ENCODE measurements around the gene ATOX1.

The ATOX1 gene

DNA sequence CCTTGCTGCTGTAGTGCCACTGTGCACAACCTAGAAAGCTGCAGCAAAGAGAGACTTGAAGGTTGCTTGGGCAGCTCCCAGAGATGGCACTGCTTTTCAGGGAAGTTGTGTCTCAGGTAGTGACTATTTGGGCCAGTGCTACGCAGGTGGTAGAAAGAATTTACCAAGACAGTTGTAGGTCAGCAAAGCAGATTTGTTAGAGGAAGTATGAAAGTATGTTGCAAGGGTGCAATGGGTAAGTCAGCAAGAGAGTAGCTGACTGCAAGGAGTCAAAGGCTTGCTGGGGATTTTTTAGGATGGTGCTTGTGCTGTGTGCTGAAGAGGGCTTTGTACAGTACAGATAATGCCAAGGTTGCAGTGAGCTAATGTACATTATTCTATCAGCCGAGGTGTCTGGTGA is 38.2 kb downstream of the ATOX1 start:
- Histone ChIP-seq H4K91ac (ENCODE audit: low read depth, low read length) (no peak overlapping the region), H3K27ac (ENCODE audit: low read depth, low read length) (no peak overlapping the region), H2BK5ac (ENCODE audit: low read depth, low read length, poor library complexity) (no peak overlapping the region), H3K18ac (ENCODE audit: low read length) (no peak overlapping the region), H3K4me2 (ENCODE audit: low read length) (no peak overlapping the region), H3K14ac (ENCODE audit: low read length) (no peak overlapping the region), H3K4ac (ENCODE audit: low read depth, low read length) (no peak overlapping the region), H3K9me3 (ENCODE audit: insufficient read depth, low read depth, low read length) (no peaks in the 10 kb centered on the region), H3K79me1 (ENCODE audit: low read length) (peaks cover 6% of the 10 kb centered on the region), H3K4me1 (ENCODE audit: control insufficient read depth in 1 of 2, insufficient read depth in 2 of 2, low read length in 2 of 2) (peaks cover 6 to 16% of the 10 kb centered on the region in 2 experiments), H3K79me2 (ENCODE audit: control insufficient read depth, insufficient read depth, low read length, poor library complexity) (no peaks in the 10 kb centered on the region), H2AFZ (ENCODE audit: insufficient read depth, low read length, poor library complexity) (no peak overlapping the region), H4K12ac (ENCODE audit: low read depth, low read length) (no peak overlapping the region), H2AK5ac (ENCODE audit: low read length) (no peak overlapping the region), H2BK12ac (ENCODE audit: low read length) (no peak overlapping the region), H4K8ac (ENCODE audit: low read depth, low read length) (no peak overlapping the region), H3K9ac (ENCODE audit: low read length) (no peak overlapping the region), H3K4me3 (ENCODE audit: low read depth, low read length) (no peak overlapping the region), H3K23ac (ENCODE audit: low read length) (no peak overlapping the region), H3K36me3 (ENCODE audit: control insufficient read depth in 1 of 2, insufficient read depth in 2 of 2, low read length in 2 of 2) (no peaks in the 10 kb centered on the region), H2BK120ac (ENCODE audit: insufficient read depth, low read length, poor library complexity) (no peak overlapping the region), H3K27me3 (ENCODE audit: insufficient read depth, low read length) (no peaks in the 10 kb centered on the region)
- peak in 1 of 2 donors; percentile 29 for DNase-seq
- WGBS (ENCODE audit: extremely low coverage, insufficient coverage, insufficient read length) = no CpG with 5 or more reads among the region's 2 CpGs

DNA sequence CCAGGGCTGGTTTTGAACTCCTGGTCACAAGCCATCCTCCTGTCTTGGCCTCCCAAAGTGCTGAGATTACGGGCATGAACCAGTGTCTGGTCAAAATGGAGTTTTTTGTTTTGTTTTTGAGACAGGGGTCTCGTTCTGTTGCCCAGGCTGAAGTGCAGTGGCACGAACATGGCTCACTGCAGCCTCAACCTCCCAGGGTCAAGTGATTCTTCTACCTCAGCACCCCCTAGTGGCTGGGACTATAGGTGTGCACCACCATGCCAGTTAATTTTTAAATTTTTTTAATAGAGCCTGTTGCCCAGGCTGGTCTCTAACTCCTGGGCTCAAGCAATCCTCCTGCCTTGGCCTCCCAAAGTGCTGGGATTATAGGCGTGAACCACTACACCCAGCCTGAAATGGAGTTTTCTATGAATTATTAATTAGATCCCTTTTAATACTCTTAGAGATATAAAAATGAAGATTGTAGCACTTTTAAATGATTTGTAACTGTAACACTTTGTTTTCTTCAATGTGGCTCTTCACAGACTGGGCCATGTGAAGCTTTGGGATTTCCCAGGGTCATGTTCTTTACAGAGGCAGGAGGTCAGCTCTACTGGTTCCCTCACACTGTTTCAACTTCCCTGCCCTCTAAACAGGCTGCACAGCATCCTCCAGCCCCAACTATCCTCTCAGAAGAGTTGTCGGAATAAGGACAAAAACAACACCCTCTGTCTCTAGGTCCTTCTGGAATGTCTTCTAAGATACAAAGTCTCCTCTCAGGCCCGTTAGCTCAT is 39.0 kb downstream of the ATOX1 start:
- Histone ChIP-seq H3K23ac (ENCODE audit: low read length) (no peak overlapping the region), H2AK5ac (ENCODE audit: low read length) (no peak overlapping the region), H4K12ac (ENCODE audit: low read depth, low read length) (no peak overlapping the region), H2AFZ (ENCODE audit: insufficient read depth, low read length, poor library complexity) (peak overlapping the region; percentile 9), H4K8ac (ENCODE audit: low read depth, low read length) (peak overlapping the region; percentile 21), H3K9me3 (ENCODE audit: insufficient read depth, low read depth, low read length) (no peaks in the 10 kb centered on the region), H3K14ac (ENCODE audit: low read length) (no peak overlapping the region), H3K36me3 (ENCODE audit: control insufficient read depth in 1 of 2, insufficient read depth in 2 of 2, low read length in 2 of 2) (no peaks in the 10 kb centered on the region), H3K4me3 (ENCODE audit: low read depth, low read length) (no peak overlapping the region), H3K79me1 (ENCODE audit: low read length) (peaks cover 3% of the 10 kb centered on the region), H3K27me3 (ENCODE audit: insufficient read depth, low read length) (no peaks in the 10 kb centered on the region), H2BK5ac (ENCODE audit: low read depth, low read length, poor library complexity) (no peak overlapping the region), H3K4me1 (ENCODE audit: control insufficient read depth in 1 of 2, insufficient read depth in 2 of 2, low read length in 2 of 2) (peaks cover 6 to 16% of the 10 kb centered on the region in 2 experiments), H3K18ac (ENCODE audit: low read length) (peak overlapping the region; percentile 36), H2BK120ac (ENCODE audit: insufficient read depth, low read length, poor library complexity) (no peak overlapping the region), H3K4ac (ENCODE audit: low read depth, low read length) (no peak overlapping the region), H3K4me2 (ENCODE audit: low read length) (no peak overlapping the region), H4K91ac (ENCODE audit: low read depth, low read length) (no peak overlapping the region), H3K79me2 (ENCODE audit: control insufficient read depth, insufficient read depth, low read length, poor library complexity) (no peaks in the 10 kb centered on the region), H3K9ac (ENCODE audit: low read length) (no peak overlapping the region), H2BK12ac (ENCODE audit: low read length) (no peak overlapping the region), H3K27ac (ENCODE audit: low read depth, low read length) (peak overlapping the region; percentile 58)
- WGBS (ENCODE audit: extremely low coverage, insufficient coverage, insufficient read length) = no CpG with 5 or more reads among the region's 6 CpGs
- DNase-seq = peak; percentile 32 to 51

- Histone ChIP-seq H3K18ac (ENCODE audit: low read length) (no peak overlapping the region), H4K12ac (ENCODE audit: low read depth, low read length) (no peak overlapping the region), H2AFZ (ENCODE audit: insufficient read depth, low read length, poor library complexity) (peak overlapping the region; percentile 30), H3K27ac (ENCODE audit: low read depth, low read length) (peak overlapping the region; percentile 58), H3K9ac (ENCODE audit: low read length) (no peak overlapping the region), H2BK5ac (ENCODE audit: low read depth, low read length, poor library complexity) (no peak overlapping the region), H3K4ac (ENCODE audit: low read depth, low read length) (no peak overlapping the region), H2AK5ac (ENCODE audit: low read length) (no peak overlapping the region), H2BK120ac (ENCODE audit: insufficient read depth, low read length, poor library complexity) (no peak overlapping the region), H3K4me2 (ENCODE audit: low read length) (no peak overlapping the region), H3K27me3 (ENCODE audit: insufficient read depth, low read length) (no peaks in the 10 kb centered on the region), H3K14ac (ENCODE audit: low read length) (no peak overlapping the region), H4K8ac (ENCODE audit: low read depth, low read length) (no peak overlapping the region), H2BK12ac (ENCODE audit: low read length) (no peak overlapping the region), H3K9me3 (ENCODE audit: insufficient read depth, low read depth, low read length) (no peaks in the 10 kb centered on the region), H3K79me1 (ENCODE audit: low read length) (peaks cover 3% of the 10 kb centered on the region), H3K4me1 (ENCODE audit: control insufficient read depth in 1 of 2, insufficient read depth in 2 of 2, low read length in 2 of 2) (peaks cover 6 to 16% of the 10 kb centered on the region in 2 experiments), H3K36me3 (ENCODE audit: control insufficient read depth in 1 of 2, insufficient read depth in 2 of 2, low read length in 2 of 2) (no peaks in the 10 kb centered on the region), H3K23ac (ENCODE audit: low read length) (no peak overlapping the region), H4K91ac (ENCODE audit: low read depth, low read length) (no peak overlapping the region), H3K4me3 (ENCODE audit: low read depth, low read length) (no peak overlapping the region), H3K79me2 (ENCODE audit: control insufficient read depth, insufficient read depth, low read length, poor library complexity) (no peaks in the 10 kb centered on the region)
- peak; percentile 74 to 78 for DNase-seq
- no CpG with 5 or more reads among the region's 3 CpGs for WGBS (ENCODE audit: extremely low coverage, insufficient coverage, insufficient read length)
These were observed 39.8 kb downstream of the ATOX1 start for GRCh38 chr5:151718646-151719045.

- Histone ChIP-seq H4K91ac (ENCODE audit: low read depth, low read length) (no peak overlapping the region), H3K4ac (ENCODE audit: low read depth, low read length) (no peak overlapping the region)
These were observed 40.3 kb downstream of the ATOX1 start for GRCh38 chr5:151718153-151718552.

More at GRCh38 chr5:151718153-151718552, 40.3 kb downstream of the ATOX1 start:
- no peak overlapping the region for H4K8ac ChIP-seq (ENCODE audit: low read depth, low read length)
- DNase-seq = peak; percentile 50 to 59
- no peak overlapping the region for H3K23ac ChIP-seq (ENCODE audit: low read length)
- no peak overlapping the region for H4K12ac ChIP-seq (ENCODE audit: low read depth, low read length)
- H3K4me1 ChIP-seq (ENCODE audit: control insufficient read depth in 1 of 2, insufficient read depth in 2 of 2, low read length in 2 of 2) = peaks cover 6 to 16% of the 10 kb centered on the region in 2 experiments
- no peak overlapping the region for H2AK5ac ChIP-seq (ENCODE audit: low read length)
- no peaks in the 10 kb centered on the region for H3K36me3 ChIP-seq (ENCODE audit: control insufficient read depth in 1 of 2, insufficient read depth in 2 of 2, low read length in 2 of 2)
- H3K79me2 ChIP-seq (ENCODE audit: control insufficient read depth, insufficient read depth, low read length, poor library complexity) = no peaks in the 10 kb centered on the region
- H3K4me3 ChIP-seq (ENCODE audit: low read depth, low read length) = no peak overlapping the region
- no peaks in the 10 kb centered on the region for H3K9me3 ChIP-seq (ENCODE audit: insufficient read depth, low read depth, low read length)
- no peak overlapping the region for H2AFZ ChIP-seq (ENCODE audit: insufficient read depth, low read length, poor library complexity)
- no CpG with 5 or more reads among the region's 2 CpGs for WGBS (ENCODE audit: extremely low coverage, insufficient coverage, insufficient read length)
- no peak overlapping the region for H2BK12ac ChIP-seq (ENCODE audit: low read length)
- H2BK5ac ChIP-seq (ENCODE audit: low read depth, low read length, poor library complexity) = no peak overlapping the region
- H2BK120ac ChIP-seq (ENCODE audit: insufficient read depth, low read length, poor library complexity) = no peak overlapping the region
- H3K27me3 ChIP-seq (ENCODE audit: insufficient read depth, low read length) = no peaks in the 10 kb centered on the region
- peaks cover 3% of the 10 kb centered on the region for H3K79me1 ChIP-seq (ENCODE audit: low read length)
- no peak overlapping the region for H3K4me2 ChIP-seq (ENCODE audit: low read length)
- H3K18ac ChIP-seq (ENCODE audit: low read length) = no peak overlapping the region
- H3K9ac ChIP-seq (ENCODE audit: low read length) = no peak overlapping the region
- H3K14ac ChIP-seq (ENCODE audit: low read length) = no peak overlapping the region
- H3K27ac ChIP-seq (ENCODE audit: low read depth, low read length) = peak overlapping the region; percentile 58

Measured in trophoblast cell (in vitro differentiated cells and primary cell).